GM12873 (cell line): ENCODE data around the gene LUZP2.

Experiments
- CTCF ChIP-seq: IDR thresholded peaks from 2 replicates; pipeline ENCODE4 v1.5.1; 2012; ENCODE audit warnings: low read depth, mild to moderate bottlenecking, moderate library complexity, low read length, control low read depth; ENCODE audit not compliant: insufficient read depth; ENCODE audit errors: missing control alignments

LUZP2 gene

GRCh38 chr11:24624432-24624831, 127.6 kb downstream of the LUZP2 start:
- no peak for TF ChIP-seq CTCF

- no peak for TF ChIP-seq CTCF
Observed at GRCh38 chr11:24625975-24626374, 129.1 kb downstream of the LUZP2 start.

- no peak for TF ChIP-seq CTCF
Observed at GRCh38 chr11:24628224-24628776, 131.4 kb downstream of the LUZP2 start.

GRCh38 chr11:24634606-24635160, 137.8 kb downstream of the LUZP2 start:
- TF ChIP-seq CTCF: no peak

- TF ChIP-seq CTCF: no peak
Observed at GRCh38 chr11:24635588-24636290, 138.9 kb downstream of the LUZP2 start.

GRCh38 chr11:24636291-24636629, 139.4 kb downstream of the LUZP2 start:
- TF ChIP-seq CTCF: no peak

GRCh38 chr11:24637520-24637919, 140.7 kb downstream of the LUZP2 start:
- no peak for TF ChIP-seq CTCF
